HG03135 (cell line): ENCODE measurements around the gene CARMIL3.
A peak's percentile ranks its signal among the peaks of the same experiment; 100 is the strongest.

Experiments used
- ATAC-seq: cut with Tn5 transposase; IDR thresholded peaks from one replicate; pipeline ENCODE4 v1.9.1; 2021; ENCODE audit warnings: mild to moderate bottlenecking, moderate library complexity; ENCODE audit not compliant: unreplicated experiment

Gene CARMIL3

GRCh38 chr14:24113801-24114531, 62.2 kb downstream of the CARMIL3 start:
- ATAC-seq = peak; percentile 28

- ATAC-seq = peak; percentile 80
These were observed 63.0 kb downstream of the CARMIL3 start, which contains the start of the genes DCAF11 and NRL for GRCh38 chr14:24114532-24115421. TSS of gene DCAF11 (plus strand) at chr14:24114777. CDS start at chr14:24115595, 818 bp downstream. TSS of gene NRL (minus strand) at chr14:24114949. CDS start at chr14:24082848, 32,101 bp downstream.

GRCh38 chr14:24115422-24116127, 63.8 kb downstream of the CARMIL3 start:
- ATAC-seq = no peak

- ATAC-seq = no peak
These were observed 64.5 kb downstream of the CARMIL3 start for GRCh38 chr14:24116128-24116814.

GRCh38 chr14:24117179-24117578, 65.4 kb downstream of the CARMIL3 start:
- ATAC-seq = no peak
